ENCODE measurements around the gene PLXND1. TPM values are rescaled to one million over a fixed set of nuclear protein-coding genes. Genes with fewer than 3 reads are reported as not detected.

The PLXND1 gene
- total RNA-seq, 4 donors from 2014 or later = 191 to 351 (median 205) TPM

DNA sequence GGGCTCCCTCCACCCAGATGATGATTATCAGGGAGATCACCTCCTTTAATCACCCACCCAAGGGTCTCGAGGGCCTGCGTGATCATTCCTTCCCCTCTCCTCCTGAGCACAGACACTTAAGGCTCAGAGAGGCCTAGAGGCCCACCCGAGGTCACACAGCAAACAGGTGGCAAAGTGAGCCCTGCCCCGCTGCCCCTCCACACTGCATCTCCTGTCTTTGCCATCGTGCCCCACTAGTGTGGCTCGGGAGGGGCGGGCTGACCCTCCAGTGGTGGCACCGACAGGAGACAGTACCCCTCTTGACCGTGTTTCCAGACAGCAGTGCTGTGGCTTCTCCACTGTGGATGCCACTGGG lies 4.9 kb upstream of the PLXND1 start:
- TF ChIP-seq, protein P1, sequence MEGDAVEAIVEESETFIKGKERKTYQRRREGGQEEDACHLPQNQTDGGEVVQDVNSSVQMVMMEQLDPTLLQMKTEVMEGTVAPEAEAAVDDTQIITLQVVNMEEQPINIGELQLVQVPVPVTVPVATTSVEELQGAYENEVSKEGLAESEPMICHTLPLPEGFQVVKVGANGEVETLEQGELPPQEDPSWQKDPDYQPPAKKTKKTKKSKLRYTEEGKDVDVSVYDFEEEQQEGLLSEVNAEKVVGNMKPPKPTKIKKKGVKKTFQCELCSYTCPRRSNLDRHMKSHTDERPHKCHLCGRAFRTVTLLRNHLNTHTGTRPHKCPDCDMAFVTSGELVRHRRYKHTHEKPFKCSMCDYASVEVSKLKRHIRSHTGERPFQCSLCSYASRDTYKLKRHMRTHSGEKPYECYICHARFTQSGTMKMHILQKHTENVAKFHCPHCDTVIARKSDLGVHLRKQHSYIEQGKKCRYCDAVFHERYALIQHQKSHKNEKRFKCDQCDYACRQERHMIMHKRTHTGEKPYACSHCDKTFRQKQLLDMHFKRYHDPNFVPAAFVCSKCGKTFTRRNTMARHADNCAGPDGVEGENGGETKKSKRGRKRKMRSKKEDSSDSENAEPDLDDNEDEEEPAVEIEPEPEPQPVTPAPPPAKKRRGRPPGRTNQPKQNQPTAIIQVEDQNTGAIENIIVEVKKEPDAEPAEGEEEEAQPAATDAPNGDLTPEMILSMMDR (IDR thresholded peaks at IDR 0.05; ENCODE audit: low read depth) = no peak

DNA sequence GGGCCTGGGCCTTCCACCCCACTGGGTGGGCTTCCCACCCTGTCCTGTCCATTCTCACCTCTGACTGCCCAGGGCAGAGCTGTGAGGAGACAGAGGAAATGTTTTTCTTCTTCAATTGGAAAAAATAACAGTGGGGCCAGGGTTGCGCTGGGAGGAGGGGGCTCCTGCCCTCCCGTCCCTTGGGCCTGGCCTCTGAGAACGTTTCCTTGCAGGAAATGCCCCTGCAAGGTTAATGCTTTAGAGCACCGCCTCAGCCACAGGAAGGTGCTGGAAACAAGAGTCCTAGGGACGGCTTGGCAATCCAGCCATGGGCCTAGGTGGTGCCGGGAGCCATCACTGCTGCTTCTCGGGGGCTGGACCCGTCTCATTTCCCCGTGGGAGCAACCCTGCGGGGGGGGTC lies 3.8 kb upstream of the PLXND1 start:
- TF ChIP-seq, protein P1 (IDR thresholded peaks at IDR 0.05; ENCODE audit: low read depth) = no peak

DNA sequence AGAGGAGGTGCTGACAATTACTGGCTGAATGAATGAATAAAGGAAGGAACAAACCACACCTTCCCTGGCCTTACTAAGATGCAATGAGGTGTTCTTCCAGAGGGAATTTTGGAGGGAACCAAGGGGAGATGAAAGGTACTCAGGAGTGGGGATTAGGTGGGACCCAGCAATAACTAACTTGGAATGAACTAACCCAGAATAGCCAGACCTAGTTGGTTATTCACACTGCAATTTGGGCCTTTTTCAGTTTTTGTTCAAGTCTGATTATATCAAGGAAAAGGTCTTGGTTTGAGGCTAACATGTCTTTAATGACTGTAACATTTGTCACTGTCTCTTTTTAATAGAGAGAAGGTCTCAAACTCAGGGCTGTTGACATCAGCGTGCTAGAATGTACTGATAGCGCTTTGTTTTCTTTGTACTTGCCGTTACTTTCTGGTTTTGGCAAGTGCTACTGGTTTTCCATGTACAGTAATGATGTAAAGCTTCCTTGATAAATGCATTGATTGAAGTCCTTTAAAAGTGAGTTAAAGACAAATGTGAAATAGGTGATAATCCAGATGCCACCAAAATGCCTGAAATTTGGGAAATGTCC lies 3.2 kb upstream of the PLXND1 start:
- TF ChIP-seq, protein P1 (IDR thresholded peaks at IDR 0.05; ENCODE audit: low read depth) = no peak

DNA sequence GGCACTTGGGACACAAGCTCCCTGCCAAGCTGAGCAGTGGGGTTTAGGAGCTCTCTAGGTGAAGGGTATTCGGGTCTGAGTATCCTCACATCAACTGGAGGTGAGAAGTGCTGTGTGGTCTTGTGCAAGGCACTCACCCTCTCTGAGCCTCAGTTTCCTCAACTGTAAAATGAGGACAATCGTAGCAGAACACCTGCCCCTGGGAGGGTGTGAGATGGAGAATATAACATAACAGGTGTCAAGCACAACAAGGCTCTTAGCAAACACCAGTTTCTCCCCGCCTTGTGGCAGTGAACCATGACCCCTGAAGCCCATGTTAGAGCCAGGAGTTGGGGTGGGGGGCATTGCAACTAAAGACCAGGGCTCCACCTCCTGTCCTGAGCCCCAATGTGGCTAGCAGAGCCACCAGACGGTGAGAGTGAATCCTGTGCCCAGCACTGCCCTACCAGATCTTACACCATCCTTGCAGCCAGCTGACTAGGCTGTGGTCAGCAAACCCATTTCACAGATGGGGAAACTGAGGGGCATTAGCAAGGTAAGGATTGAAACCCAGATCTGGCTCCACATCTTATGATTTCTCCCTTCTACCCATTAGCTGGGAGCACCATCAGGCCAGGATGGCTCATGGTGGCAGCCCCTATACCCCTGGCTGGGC lies 2.6 kb upstream of the PLXND1 start:
- TF ChIP-seq, protein P1 (IDR thresholded peaks at IDR 0.05; ENCODE audit: low read depth) = no peak

DNA sequence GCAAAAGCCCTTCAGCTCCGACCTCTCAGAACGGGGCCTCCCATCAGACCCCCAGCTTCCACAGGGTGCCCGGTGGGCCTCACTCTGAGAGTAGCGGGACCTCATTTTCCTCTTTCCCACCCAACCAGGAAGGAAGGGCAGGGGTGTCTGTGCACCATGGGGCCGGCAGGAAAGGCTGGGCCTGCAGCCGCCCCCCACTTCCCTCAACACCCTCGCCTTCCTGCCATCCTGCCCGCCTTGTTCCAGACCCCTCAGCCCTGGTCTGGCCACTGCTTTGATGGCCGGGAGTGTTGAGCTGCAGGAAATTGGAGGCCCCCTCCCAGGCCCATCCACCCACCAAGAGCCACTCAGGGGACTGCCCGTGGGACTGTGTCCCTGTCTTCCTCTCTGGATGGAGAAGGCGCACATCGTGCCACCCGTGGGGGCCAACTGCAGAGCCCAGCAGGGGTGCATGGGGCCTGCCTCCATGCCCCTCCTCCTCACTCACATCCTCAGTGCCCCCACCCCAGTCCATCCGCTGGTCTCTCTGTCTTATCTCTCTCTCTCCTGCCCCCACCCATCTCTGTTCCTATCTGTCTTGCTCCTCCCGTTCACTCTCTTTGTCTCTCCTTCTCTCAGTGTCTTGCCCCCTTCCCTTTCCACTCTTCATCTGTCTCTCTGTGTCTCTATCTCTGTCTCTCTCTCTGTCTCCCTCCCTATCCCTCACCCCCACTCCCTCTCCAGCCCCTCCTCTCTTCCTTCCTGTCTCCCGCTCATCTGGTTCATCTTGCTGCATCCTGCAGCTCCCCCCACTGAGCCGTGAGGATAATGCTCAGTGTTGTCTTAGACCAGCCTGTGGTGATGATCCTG lies 1.8 kb upstream of the PLXND1 start:
- TF ChIP-seq, protein P1 (IDR thresholded peaks at IDR 0.05; ENCODE audit: low read depth) = no peak

- TF ChIP-seq, protein P1 (IDR thresholded peaks at IDR 0.05; ENCODE audit: low read depth) = no peak
Observed at GRCh38 chr3:129607391-129608068, 1.1 kb upstream of the PLXND1 start.
